Kasumi-1 (cell line): ENCODE data around the gene GALNT2.

ENCODE experiments used
- DNase-seq, 2 experiments: peaks; one replicate each; lab custom pipeline; 2025; lab: John Stamatoyannopoulos, UW

The GALNT2 gene

GRCh38 chr1:230256896-230257295 lies 189.9 kb downstream of the GALNT2 start:
- no peak for DNase-seq

GRCh38 chr1:230259621-230260020 lies 192.6 kb downstream of the GALNT2 start:
- no peak for DNase-seq

- no peak for DNase-seq
These were observed 193.8 kb downstream of the GALNT2 start for GRCh38 chr1:230260831-230261230.

- DNase-seq: no peak
These were observed 195.1 kb downstream of the GALNT2 start for GRCh38 chr1:230261928-230262650.

- no peak for DNase-seq
These were observed 196.0 kb downstream of the GALNT2 start for GRCh38 chr1:230262867-230263567.

- no peak for DNase-seq
These were observed 196.6 kb downstream of the GALNT2 start for GRCh38 chr1:230263568-230264195.

- DNase-seq: no peak
These were observed 197.3 kb downstream of the GALNT2 start for GRCh38 chr1:230264342-230264741.

GRCh38 chr1:230265200-230266115 lies 198.4 kb downstream of the GALNT2 start:
- DNase-seq: no peak

GRCh38 chr1:230266456-230266855 lies 199.4 kb downstream of the GALNT2 start:
- DNase-seq: no peak

- DNase-seq: no peak
These were observed 200.5 kb downstream of the GALNT2 start for GRCh38 chr1:230267338-230268065.

- DNase-seq: peak; percentile 81 to 85
These were observed 201.5 kb downstream of the GALNT2 start for GRCh38 chr1:230268371-230269170.

GRCh38 chr1:230270185-230270558 lies 203.1 kb downstream of the GALNT2 start:
- no peak for DNase-seq

- peak; percentile 90 to 91 for DNase-seq
These were observed 203.7 kb downstream of the GALNT2 start for GRCh38 chr1:230270559-230271281.

- DNase-seq: no peak
These were observed 204.4 kb downstream of the GALNT2 start for GRCh38 chr1:230271300-230272035.

- DNase-seq: no peak
These were observed 205.5 kb downstream of the GALNT2 start for GRCh38 chr1:230272557-230272956.

- DNase-seq: no peak
These were observed 206.2 kb downstream of the GALNT2 start for GRCh38 chr1:230273141-230273710.

GRCh38 chr1:230274254-230274653 lies 207.2 kb downstream of the GALNT2 start:
- DNase-seq: no peak

GRCh38 chr1:230276401-230276800 lies 209.4 kb downstream of the GALNT2 start:
- DNase-seq: no peak
